22Rv1 (cell line): ENCODE data around the gene PLP1.

Experiments used
- ZFX ChIP-seq: fragments of 450-650 bp; IDR thresholded peaks from 2 replicates; pipeline ENCODE4 v1.6.1; 2017; ENCODE audit warnings: antibody characterized with exemption, borderline replicate concordance
- TF ChIP-seq, protein P1 (sequence below): fragments of 450-650 bp; IDR thresholded peaks from 2 replicates; pipeline ENCODE4 v1.5.1; 2017; ENCODE audit warnings: mild to moderate bottlenecking

DNA sequence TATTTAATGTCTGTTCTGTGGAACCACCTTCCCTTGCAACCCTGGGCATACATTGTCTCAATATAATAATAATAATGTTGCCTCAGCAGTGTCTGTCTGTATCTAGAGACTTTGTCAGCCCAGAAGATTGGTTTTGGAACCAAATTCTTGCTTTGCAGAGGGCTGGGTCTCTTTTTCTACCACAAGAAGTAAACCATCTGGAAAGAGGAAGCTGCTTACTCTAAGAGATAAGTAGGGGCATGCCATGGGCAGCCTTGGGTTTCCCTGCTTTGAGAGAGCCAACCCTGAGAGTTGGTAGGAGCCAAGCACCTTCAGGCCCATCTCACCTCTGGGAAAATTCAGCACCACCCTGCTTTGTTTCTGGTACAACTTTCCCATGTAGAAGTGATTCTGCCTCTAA is 38.9 kb upstream of the PLP1 start:
- TF ChIP-seq, protein P1, sequence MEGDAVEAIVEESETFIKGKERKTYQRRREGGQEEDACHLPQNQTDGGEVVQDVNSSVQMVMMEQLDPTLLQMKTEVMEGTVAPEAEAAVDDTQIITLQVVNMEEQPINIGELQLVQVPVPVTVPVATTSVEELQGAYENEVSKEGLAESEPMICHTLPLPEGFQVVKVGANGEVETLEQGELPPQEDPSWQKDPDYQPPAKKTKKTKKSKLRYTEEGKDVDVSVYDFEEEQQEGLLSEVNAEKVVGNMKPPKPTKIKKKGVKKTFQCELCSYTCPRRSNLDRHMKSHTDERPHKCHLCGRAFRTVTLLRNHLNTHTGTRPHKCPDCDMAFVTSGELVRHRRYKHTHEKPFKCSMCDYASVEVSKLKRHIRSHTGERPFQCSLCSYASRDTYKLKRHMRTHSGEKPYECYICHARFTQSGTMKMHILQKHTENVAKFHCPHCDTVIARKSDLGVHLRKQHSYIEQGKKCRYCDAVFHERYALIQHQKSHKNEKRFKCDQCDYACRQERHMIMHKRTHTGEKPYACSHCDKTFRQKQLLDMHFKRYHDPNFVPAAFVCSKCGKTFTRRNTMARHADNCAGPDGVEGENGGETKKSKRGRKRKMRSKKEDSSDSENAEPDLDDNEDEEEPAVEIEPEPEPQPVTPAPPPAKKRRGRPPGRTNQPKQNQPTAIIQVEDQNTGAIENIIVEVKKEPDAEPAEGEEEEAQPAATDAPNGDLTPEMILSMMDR, result no peak
- TF ChIP-seq ZFX, result no peak
